WTC11 (cell line): ENCODE data around the gene FZD2.

Experiments used
- FOXP1 ChIP-seq: sonication (generic); formaldehyde crosslinking; IDR thresholded peaks from 2 replicates; pipeline ENCODE4 v1.8.0; 2022; ENCODE audit warnings: missing genetic modification reagents, mild to moderate bottlenecking, moderate library complexity, borderline replicate concordance
- NFYB ChIP-seq: sonication (generic); formaldehyde crosslinking; conservative IDR thresholded peaks from 2 replicates; pipeline ENCODE4 v1.8.0; 2022; ENCODE audit warnings: low read depth, missing genetic modification reagents
- USF2 ChIP-seq: sonication (generic); formaldehyde crosslinking; IDR thresholded peaks from 2 replicates; pipeline ENCODE4 v1.8.1; 2023; ENCODE audit warnings: mild to moderate bottlenecking, missing genetic modification reagents, moderate library complexity
- ZNF281 ChIP-seq: sonication (generic); formaldehyde crosslinking; IDR thresholded peaks from 2 replicates; pipeline ENCODE4 v1.8.0; 2023; ENCODE audit warnings: mild to moderate bottlenecking, missing genetic modification reagents
- TF ChIP-seq, protein P1 (sequence below): fragments of 200-600 bp; IDR thresholded peaks from 2 replicates; pipeline ENCODE4 v1.8.0; 2022; ENCODE audit warnings: antibody characterized with exemption

- TF ChIP-seq ZNF281 (no peak), FOXP1 (CRISPR knock-in tag) (no peak), NFYB (CRISPR knock-in tag) (no peak), USF2 (CRISPR knock-in tag) (no peak)
- TF ChIP-seq, protein P1, sequence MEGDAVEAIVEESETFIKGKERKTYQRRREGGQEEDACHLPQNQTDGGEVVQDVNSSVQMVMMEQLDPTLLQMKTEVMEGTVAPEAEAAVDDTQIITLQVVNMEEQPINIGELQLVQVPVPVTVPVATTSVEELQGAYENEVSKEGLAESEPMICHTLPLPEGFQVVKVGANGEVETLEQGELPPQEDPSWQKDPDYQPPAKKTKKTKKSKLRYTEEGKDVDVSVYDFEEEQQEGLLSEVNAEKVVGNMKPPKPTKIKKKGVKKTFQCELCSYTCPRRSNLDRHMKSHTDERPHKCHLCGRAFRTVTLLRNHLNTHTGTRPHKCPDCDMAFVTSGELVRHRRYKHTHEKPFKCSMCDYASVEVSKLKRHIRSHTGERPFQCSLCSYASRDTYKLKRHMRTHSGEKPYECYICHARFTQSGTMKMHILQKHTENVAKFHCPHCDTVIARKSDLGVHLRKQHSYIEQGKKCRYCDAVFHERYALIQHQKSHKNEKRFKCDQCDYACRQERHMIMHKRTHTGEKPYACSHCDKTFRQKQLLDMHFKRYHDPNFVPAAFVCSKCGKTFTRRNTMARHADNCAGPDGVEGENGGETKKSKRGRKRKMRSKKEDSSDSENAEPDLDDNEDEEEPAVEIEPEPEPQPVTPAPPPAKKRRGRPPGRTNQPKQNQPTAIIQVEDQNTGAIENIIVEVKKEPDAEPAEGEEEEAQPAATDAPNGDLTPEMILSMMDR: no peak
Measured at GRCh38 chr17:44606658-44607057, 49.4 kb downstream of the FZD2 start.
